HepG2 (cell line): ENCODE results near the gene PHRF1. TPM values are rescaled to one million over a fixed set of nuclear protein-coding genes. Genes with fewer than 3 reads are reported as not detected.

Experiments used
- NBN ChIP-seq: fragments of 450-650 bp; conservative IDR thresholded peaks from 2 replicates; pipeline ENCODE4 v1.6.1; 2017
- NFYC ChIP-seq: IDR thresholded peaks from 2 replicates; pipeline ENCODE4 v1.6.1; 2016; ENCODE audit warnings: missing genetic modification reagents, missing compliant biosample characterization
- RBM39 ChIP-seq: fragments of 200-400 bp; formaldehyde crosslinking; IDR thresholded peaks from one replicate; pipeline ENCODE4 v1.6.1; 2018; ENCODE audit warnings: antibody characterized with exemption, mild to moderate bottlenecking, low read depth, low read length; ENCODE audit not compliant: poor library complexity, severe bottlenecking
- ZNF44 ChIP-seq: sonication (generic); formaldehyde crosslinking; IDR thresholded peaks from 2 replicates; pipeline ENCODE4 v1.5.1; 2020; ENCODE audit warnings: mild to moderate bottlenecking, missing genetic modification reagents
- polyA plus RNA-seq, 8 experiments: library from polyadenylated mRNA; depleted of rRNA in 3 of 8; stranded (reverse) in 7 of 8; unstranded in 1 of 8; fragments of >200 nt; fragmentation: Illumina TruSeq in 4 of 8; extraction: Trizol in 4 of 8; gene quantifications; 2 replicates each; pipeline versions ENCODE4 v1.2.1 to v1.2.3, GENCODE V29; 2011 to 2016; ENCODE audit warnings: low read depth in 4 of 8, missing spikeins in 1 of 8, mixed read lengths in 1 of 8; ENCODE audit not compliant: insufficient read depth in 1 of 8
- total RNA-seq, 5 experiments: library from RNA; depleted of rRNA; stranded (reverse); fragments of >200 nt; fragmentation: Illumina TruSeq; extraction: Trizol; gene quantifications; 2 replicates each; pipeline ENCODE4 v1.2.3, GENCODE V29; 2016; ENCODE audit warnings: low read depth in 1 of 5
- TF ChIP-seq, protein P1 (sequence below): sonication (generic); formaldehyde crosslinking; IDR thresholded peaks from 2 replicates; pipeline ENCODE4 v1.5.1; 2020; ENCODE audit warnings: mild to moderate bottlenecking, missing genetic modification reagents, moderate library complexity
- TF ChIP-seq, protein P2 (sequence below): sonication (generic); formaldehyde crosslinking; IDR thresholded peaks from 2 replicates; pipeline ENCODE4 v1.8.1; 2023; ENCODE audit warnings: missing genetic modification reagents, inconsistent platforms, borderline replicate concordance
- TF ChIP-seq, protein P3 (sequence below): sonication (generic); formaldehyde crosslinking; conservative IDR thresholded peaks from 2 replicates; pipeline ENCODE4 v1.4.0; 2020; ENCODE audit warnings: missing genetic modification reagents

Gene PHRF1
- total and polyA plus RNA-seq, 2 of the 13 experiments (the other 11 are each of a cell fraction or from before 2014, with no cell fraction given), result 8.2 to 16.7 TPM

DNA sequence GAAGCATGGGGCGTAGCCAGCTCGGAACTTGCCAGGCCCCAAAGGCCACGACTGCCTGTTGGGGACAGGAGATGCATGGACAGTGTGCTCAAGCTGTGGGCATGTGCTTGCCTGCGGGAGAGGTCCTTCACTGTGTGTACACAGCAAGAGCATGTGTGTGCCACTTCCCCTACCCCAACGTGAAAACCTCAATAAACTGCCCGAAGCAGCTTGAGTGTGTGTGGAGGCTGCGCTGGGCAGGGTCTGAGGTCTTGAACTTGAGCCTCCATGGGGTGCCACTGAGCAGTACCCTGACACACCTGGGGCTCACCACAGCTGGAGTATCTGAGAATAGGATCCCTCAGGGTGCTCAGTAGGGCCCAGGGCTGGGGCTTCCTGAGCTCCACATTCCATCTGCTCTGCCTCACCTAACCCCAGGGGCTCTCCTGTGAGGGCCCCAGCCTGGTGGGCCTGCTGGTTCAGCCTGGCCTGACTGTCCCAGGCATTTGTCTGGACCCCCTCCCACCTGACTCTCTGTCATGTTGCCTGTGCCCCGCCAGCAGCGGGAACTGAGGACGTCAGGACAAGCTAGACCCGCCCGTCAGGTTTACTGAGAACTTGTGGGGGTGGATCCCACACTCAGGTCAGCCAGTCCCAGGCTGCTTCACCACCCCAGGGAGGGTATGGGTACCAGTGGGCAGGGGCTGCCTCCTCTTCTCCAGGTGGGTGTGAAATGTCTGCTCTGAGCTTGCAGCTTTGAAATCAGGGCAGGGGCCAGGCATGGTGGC lies 12.3 kb upstream of the PHRF1 start (continued):
- TF ChIP-seq, protein P1, sequence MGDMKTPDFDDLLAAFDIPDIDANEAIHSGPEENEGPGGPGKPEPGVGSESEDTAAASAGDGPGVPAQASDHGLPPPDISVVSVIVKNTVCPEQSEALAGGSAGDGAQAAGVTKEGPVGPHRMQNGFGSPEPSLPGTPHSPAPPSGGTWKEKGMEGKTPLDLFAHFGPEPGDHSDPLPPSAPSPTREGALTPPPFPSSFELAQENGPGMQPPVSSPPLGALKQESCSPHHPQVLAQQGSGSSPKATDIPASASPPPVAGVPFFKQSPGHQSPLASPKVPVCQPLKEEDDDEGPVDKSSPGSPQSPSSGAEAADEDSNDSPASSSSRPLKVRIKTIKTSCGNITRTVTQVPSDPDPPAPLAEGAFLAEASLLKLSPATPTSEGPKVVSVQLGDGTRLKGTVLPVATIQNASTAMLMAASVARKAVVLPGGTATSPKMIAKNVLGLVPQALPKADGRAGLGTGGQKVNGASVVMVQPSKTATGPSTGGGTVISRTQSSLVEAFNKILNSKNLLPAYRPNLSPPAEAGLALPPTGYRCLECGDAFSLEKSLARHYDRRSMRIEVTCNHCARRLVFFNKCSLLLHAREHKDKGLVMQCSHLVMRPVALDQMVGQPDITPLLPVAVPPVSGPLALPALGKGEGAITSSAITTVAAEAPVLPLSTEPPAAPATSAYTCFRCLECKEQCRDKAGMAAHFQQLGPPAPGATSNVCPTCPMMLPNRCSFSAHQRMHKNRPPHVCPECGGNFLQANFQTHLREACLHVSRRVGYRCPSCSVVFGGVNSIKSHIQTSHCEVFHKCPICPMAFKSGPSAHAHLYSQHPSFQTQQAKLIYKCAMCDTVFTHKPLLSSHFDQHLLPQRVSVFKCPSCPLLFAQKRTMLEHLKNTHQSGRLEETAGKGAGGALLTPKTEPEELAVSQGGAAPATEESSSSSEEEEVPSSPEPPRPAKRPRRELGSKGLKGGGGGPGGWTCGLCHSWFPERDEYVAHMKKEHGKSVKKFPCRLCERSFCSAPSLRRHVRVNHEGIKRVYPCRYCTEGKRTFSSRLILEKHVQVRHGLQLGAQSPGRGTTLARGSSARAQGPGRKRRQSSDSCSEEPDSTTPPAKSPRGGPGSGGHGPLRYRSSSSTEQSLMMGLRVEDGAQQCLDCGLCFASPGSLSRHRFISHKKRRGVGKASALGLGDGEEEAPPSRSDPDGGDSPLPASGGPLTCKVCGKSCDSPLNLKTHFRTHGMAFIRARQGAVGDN (CRISPR knock-in tag), result peak; percentile 46
- TF ChIP-seq ZNF44 (CRISPR knock-in tag) (no peak), RBM39 (no peak), NBN (no peak), NFYC (CRISPR knock-in tag) (no peak)
- TF ChIP-seq, protein P2, sequence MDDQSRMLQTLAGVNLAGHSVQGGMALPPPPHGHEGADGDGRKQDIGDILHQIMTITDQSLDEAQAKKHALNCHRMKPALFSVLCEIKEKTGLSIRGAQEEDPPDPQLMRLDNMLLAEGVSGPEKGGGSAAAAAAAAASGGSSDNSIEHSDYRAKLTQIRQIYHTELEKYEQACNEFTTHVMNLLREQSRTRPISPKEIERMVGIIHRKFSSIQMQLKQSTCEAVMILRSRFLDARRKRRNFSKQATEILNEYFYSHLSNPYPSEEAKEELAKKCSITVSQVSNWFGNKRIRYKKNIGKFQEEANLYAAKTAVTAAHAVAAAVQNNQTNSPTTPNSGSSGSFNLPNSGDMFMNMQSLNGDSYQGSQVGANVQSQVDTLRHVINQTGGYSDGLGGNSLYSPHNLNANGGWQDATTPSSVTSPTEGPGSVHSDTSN (CRISPR knock-in tag), result no peak
- TF ChIP-seq, protein P3, sequence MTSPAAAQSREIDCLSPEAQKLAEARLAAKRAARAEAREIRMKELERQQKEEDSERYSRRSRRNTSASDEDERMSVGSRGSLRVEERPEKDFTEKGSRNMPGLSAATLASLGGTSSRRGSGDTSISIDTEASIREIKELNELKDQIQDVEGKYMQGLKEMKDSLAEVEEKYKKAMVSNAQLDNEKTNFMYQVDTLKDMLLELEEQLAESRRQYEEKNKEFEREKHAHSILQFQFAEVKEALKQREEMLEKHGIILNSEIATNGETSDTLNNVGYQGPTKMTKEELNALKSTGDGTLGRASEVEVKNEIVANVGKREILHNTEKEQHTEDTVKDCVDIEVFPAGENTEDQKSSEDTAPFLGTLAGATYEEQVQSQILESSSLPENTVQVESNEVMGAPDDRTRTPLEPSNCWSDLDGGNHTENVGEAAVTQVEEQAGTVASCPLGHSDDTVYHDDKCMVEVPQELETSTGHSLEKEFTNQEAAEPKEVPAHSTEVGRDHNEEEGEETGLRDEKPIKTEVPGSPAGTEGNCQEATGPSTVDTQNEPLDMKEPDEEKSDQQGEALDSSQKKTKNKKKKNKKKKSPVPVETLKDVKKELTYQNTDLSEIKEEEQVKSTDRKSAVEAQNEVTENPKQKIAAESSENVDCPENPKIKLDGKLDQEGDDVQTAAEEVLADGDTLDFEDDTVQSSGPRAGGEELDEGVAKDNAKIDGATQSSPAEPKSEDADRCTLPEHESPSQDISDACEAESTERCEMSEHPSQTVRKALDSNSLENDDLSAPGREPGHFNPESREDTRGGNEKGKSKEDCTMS, result no peak
- TF ChIP-seq, all 625 proteins: peak for 9
